HL-60 (cell line): ENCODE data around the gene PLCE1.

Experiments
- CTCF ChIP-seq: IDR thresholded peaks from one replicate; pipeline ENCODE4 v1.5.1; 2011; ENCODE audit warnings: low read length, control low read depth, inconsistent platforms; ENCODE audit not compliant: insufficient read depth
- GABPA ChIP-seq: IDR thresholded peaks from 2 replicates; pipeline ENCODE4 v1.6.1; 2012; ENCODE audit warnings: low read depth
- POLR2AphosphoS5 ChIP-seq: IDR thresholded peaks from 2 replicates; pipeline ENCODE4 v1.6.1; 2012; ENCODE audit warnings: low read depth
- REST ChIP-seq: IDR thresholded peaks from 2 replicates; pipeline ENCODE4 v1.6.1; 2012; ENCODE audit warnings: low read depth; ENCODE audit not compliant: insufficient replicate concordance
- SPI1 ChIP-seq: IDR thresholded peaks from 2 replicates; pipeline ENCODE4 v1.6.1; 2012; ENCODE audit warnings: low read depth, mild to moderate bottlenecking, borderline replicate concordance

- TF ChIP-seq SPI1 = no peak
- TF ChIP-seq CTCF = no peak
- TF ChIP-seq REST = no peak
- TF ChIP-seq POLR2AphosphoS5 = no peak
- no peak for TF ChIP-seq GABPA
Observed at GRCh38 chr10:93996551-93996950, 2.8 kb downstream of the PLCE1 start.
